Stimulated activated CD4-positive, alpha-beta T cell treated with anti-CD3 and anti-CD28 coated beads, TNF-alpha, amount 100 ng/mL, for 1 hour (primary cell): ENCODE results near the gene TNPO3.
"Not testable (repeated sequence)": the region's sequence is repeated elsewhere in the genome, so short reads cannot be mapped to it uniquely, and the experiment has no call there.

Source experiments
- DNase-seq, 3 donors: peaks; one replicate each; pipeline ENCODE4 v3.0.0-alpha.2; 2020; ENCODE audit warnings: low read depth in 3 of 3, low spot score in 1 of 3

TNPO3 gene

DNA sequence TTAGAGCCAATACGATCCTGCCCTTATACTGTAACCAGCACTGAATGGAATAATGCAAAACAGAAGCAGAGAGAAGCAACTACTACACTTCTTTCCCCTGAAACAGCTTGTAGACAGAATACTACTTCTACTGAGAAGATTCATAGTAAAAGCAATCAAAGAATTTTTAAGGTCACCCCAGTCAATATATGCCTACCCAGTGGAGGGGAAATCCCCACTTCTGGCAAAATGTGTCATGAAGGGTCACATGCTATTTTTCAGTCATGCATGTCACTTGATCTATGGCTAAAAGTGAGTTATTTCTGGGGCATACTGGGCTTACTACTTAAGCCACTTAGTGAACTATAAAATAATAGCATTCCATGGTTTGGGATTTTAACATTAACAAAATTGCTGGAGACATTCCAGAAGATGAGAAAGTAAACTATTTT is 91.6 kb downstream of the TNPO3 start:
- DNase-seq = no peak

DNA sequence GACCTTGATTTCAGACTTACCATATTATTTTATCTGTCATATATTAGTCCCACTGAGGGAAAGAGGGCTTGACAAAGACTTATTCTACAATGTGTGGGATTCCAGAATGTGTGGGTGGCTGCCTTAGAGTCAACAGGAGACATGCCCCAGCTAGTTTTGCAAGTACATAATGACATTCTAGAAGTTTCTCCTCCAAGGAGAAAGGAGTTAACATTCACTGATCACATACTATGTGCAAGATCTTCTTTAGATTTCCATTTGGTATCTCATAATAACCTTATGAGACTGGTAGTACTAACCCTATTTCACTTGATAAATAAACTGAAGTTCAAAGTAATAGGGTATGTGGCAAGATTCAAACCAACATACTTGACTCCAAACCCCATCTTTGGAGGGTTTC is 92.0 kb downstream of the TNPO3 start:
- DNase-seq = no peak

GRCh38 chr7:128961030-128961659 is 93.8 kb downstream of the TNPO3 start:
- DNase-seq = no peak

- no peak for DNase-seq
Measured at GRCh38 chr7:128959296-128959695, 95.6 kb downstream of the TNPO3 start.

GRCh38 chr7:128955981-128956380 is 98.9 kb downstream of the TNPO3 start:
- no peak for DNase-seq

DNA sequence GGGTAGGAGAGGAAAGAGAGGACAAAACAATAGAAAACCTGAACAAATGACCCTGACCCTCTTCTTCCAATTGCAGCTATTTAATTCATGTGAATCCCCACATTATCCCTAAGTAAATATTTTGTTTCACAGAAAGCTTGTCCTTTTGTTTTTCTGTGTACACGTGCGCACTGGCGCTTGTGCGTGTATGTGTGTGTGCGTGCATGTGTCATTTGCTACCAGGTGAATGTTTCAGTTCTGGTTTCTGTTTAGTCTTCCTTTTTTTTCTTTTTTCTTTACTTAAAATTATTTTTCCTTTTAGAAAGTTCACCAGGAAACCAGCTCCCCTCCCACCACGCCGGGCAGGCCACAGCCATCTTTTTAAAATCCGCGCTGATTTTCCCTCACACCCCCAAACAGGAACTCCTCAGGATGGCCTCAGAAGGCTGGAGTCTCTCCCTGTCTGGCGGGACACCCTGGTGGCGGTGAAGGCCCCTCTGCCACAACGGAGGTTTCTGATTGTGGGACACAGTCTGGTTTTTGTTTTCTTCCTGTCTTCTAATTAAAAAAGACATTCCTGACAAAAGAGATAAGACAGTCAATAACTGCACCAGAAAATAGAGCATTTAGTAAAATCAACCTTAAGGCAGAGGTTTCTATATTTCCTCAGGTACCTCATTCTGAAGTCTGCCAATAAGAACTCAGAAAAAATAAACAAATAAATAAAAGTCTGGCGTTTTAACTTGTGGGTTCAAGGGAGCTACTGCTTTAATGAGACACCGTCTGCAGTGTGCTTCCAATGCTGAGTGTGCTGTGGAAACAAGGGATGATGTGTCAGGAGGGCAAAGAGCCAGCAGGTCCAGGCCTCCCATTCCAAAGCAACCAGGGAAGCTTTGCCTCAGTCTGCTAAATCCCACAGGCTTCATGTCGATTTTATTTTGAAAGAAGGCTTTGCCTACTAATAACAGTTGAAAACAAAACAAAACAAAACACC is 99.8 kb downstream of the TNPO3 start:
- no peak for DNase-seq

GRCh38 chr7:128954150-128954549 is 100.8 kb downstream of the TNPO3 start:
- no peak for DNase-seq

DNA sequence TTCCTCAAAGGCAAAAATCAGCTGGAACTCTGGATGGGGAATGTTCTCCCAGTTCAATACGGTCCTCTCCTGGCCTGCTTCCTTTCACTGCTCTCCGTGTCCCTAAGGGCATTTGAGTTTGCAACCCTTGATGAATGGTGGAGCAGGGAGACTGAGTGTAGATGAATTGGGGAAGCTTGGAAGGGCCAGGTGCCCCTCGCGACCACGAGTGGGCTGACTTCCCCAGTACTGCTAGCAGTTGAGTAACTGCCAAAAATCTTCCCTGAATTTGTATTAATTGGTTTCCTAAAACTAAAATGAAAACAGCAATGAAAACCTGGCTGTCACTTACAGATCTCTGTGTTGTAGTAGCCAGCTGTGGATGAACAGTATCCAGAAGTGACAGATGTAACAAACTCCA is 103.6 kb downstream of the TNPO3 start:
- no peak for DNase-seq

- no peak for DNase-seq
Measured at GRCh38 chr7:128948976-128949760, 105.7 kb downstream of the TNPO3 start.

- DNase-seq = no peak
Measured at GRCh38 chr7:128948312-128948973, 106.5 kb downstream of the TNPO3 start.

DNA sequence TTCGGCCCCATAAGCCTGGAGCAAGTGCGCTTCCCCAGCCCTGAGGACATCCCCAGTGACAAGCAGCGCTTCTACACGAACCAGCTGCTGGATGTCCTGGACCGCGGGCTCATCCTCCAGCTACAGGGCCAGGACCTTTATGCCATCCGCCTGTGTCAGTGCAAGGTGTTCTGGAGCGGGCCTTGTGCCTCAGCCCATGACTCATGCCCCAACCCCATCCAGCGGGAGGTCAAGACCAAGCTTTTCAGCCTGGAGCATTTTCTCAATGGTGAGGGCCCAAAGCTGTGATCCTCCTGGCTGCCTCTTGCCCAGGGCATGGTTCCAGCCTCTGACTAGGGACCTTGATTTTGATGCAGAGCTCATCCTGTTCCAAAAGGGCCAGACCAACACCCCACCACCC is 107.1 kb downstream of the TNPO3 start:
- no peak for DNase-seq

DNA sequence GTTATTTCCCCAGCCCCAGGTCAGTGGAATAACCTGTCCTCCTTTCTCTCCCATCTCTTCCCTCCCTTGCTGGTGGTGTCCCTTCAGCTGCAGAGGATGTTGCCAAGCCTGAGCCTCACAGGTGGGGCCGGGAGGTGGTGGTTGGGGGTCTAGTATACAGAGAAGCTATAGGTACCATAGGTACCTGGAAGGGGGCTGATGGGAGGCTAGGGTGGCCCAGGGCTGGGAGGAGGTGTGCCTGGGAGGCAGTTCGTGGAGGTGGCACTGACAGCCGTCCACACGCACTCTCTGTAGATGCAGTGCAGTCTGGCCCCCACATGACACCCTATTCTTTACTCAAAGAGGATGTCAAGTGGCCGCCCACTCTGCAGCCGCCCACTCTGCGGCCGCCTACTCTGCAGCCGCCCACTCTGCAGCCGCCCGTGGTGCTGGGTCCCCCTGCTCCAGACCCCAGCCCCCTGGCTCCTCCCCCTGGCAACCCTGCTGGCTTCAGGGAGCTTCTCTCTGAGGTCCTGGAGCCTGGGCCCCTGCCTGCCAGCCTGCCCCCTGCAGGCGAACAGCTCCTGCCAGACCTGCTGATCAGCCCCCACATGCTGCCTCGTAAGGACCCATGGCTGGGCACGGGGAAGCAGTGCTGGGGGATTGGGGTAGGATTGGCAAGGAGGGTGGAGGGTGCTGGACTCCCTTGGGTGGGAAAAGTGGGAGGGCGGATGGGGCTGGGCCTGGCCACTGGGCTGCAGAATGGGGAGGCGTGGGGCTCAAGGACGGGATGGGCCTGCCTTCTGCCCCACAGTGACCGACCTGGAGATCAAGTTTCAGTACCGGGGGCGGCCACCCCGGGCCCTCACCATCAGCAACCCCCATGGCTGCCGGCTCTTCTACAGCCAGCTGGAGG is 107.7 kb downstream of the TNPO3 start:
- DNase-seq = no peak

- no peak for DNase-seq
Measured at GRCh38 chr7:128945668-128946366, 109.1 kb downstream of the TNPO3 start.

DNA sequence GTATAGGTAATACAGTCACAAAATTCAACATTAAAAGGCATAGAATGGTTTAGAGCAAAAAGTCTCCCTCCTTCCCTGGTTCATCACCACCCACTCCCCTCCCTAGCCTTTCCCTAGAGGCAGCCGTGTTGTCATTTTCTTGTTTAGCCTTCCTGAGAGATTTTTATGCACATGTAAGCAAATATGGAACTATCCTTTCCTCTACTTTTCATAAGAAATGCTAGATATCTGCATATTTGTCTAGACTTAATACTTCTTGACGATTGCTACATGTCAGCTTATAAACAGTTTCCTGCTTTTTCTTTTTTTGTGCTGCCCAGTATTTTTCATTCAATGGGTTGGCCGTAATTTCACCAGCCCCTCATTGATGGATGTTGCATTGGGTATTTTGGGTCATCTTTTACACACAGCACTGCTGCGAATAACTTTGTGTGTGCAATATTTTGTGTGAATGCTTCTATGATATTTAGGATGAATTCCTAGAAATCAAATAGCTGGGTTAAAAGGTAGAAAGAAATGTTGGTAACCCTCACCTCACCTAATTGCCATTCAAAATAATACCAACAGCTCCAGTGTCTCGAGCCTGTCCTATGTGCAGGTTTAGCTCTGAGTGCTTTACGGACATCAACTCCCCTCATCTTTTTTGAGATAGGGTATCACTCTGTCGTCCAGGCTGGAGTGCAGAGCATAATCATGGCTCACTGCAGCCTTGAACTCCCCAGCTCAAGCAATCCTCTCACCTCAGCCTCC is 110.2 kb downstream of the TNPO3 start:
- no peak for DNase-seq

GRCh38 chr7:128943251-128943650 is 111.7 kb downstream of the TNPO3 start:
- DNase-seq = not testable (repeated sequence)

GRCh38 chr7:128941946-128942526 is 112.9 kb downstream of the TNPO3 start:
- DNase-seq = no peak

GRCh38 chr7:128941323-128941890 is 113.5 kb downstream of the TNPO3 start:
- DNase-seq = no peak
